Neuronal stem cell (in vitro differentiated cells): ENCODE results near the gene IPO9.

Experiments
- DNase-seq: peaks from one replicate; pipeline ENCODE4 v3.0.0-alpha.2; 2013; ENCODE audit warnings: low spot score
- H2AFZ ChIP-seq: one replicate; pipeline ENCODE4 v1.6.1; 2013; ENCODE audit warnings: mild to moderate bottlenecking, low read length, inconsistent platforms
- H2AK5ac ChIP-seq: 2 replicates; pipeline ENCODE4 v1.6.1; 2013; ENCODE audit warnings: low read depth, mild to moderate bottlenecking, inconsistent platforms, low read length, moderate library complexity, mixed read lengths
- H2BK120ac ChIP-seq: 2 replicates; pipeline ENCODE4 v1.6.1; 2013; ENCODE audit warnings: low read depth, mild to moderate bottlenecking, inconsistent platforms, low read length, moderate library complexity, mixed read lengths
- H2BK12ac ChIP-seq: one replicate; pipeline ENCODE4 v1.6.1; 2013; ENCODE audit warnings: low read length, inconsistent platforms
- H2BK15ac ChIP-seq: 2 replicates; pipeline ENCODE4 v1.6.1; 2013; ENCODE audit warnings: mild to moderate bottlenecking, low read length, inconsistent platforms, mixed read lengths
- H2BK5ac ChIP-seq: one replicate; pipeline ENCODE4 v1.6.1; 2013; ENCODE audit warnings: inconsistent platforms, mild to moderate bottlenecking, low read length, moderate library complexity
- H3K14ac ChIP-seq: one replicate; pipeline ENCODE4 v1.6.1; 2013; ENCODE audit warnings: low read length, inconsistent platforms
- H3K18ac ChIP-seq: 2 replicates; pipeline ENCODE4 v1.6.1; 2013; ENCODE audit warnings: low read length, inconsistent platforms
- H3K23ac ChIP-seq: 2 replicates; pipeline ENCODE4 v1.6.1; 2013; ENCODE audit warnings: low read depth, mild to moderate bottlenecking, mixed read lengths, low read length, inconsistent platforms; ENCODE audit not compliant: poor library complexity
- H3K27ac ChIP-seq: replicated peaks from 3 replicates; pipeline ENCODE4 v1.5.1; 2013; ENCODE audit warnings: low read length, inconsistent platforms
- H3K27me3 ChIP-seq, 3 experiments: 2 replicates each; pipeline ENCODE4 v1.6.1; 2013; ENCODE audit warnings: low read length in 3 of 3, mild to moderate bottlenecking in 2 of 3, inconsistent platforms in 1 of 3, low read depth in 1 of 3, mixed read lengths in 1 of 3, moderate library complexity in 1 of 3; ENCODE audit not compliant: control insufficient read depth in 3 of 3, insufficient read depth in 3 of 3
- H3K36me3 ChIP-seq, 2 donors: replicated peaks in 1 of 2; 2 replicates each; pipeline ENCODE4 v1.6.1; 2013; ENCODE audit warnings: low read length in 2 of 2; ENCODE audit not compliant: control insufficient read depth in 2 of 2, insufficient read depth in 2 of 2
- H3K4ac ChIP-seq: 2 replicates; pipeline ENCODE4 v1.6.1; 2013; ENCODE audit warnings: inconsistent platforms, mild to moderate bottlenecking, low read length, moderate library complexity
- H3K4me1 ChIP-seq, 2 donors: 1 replicate in 1 of 2; 2 replicates in 1 of 2; pipeline ENCODE4 v1.6.1; 2013; ENCODE audit warnings: low read length in 2 of 2, low read depth in 1 of 2; ENCODE audit not compliant: control insufficient read depth in 2 of 2, insufficient read depth in 1 of 2
- H3K4me2 ChIP-seq: one replicate; pipeline ENCODE4 v1.6.1; 2013; ENCODE audit warnings: mild to moderate bottlenecking, low read length, inconsistent platforms; ENCODE audit not compliant: insufficient read depth, poor library complexity, severe bottlenecking
- H3K4me3 ChIP-seq, 2 donors: 2 replicates each; pipeline ENCODE4 v1.5.1; 2013; ENCODE audit warnings: low read length in 2 of 2, mild to moderate bottlenecking in 2 of 2, inconsistent platforms in 1 of 2, moderate library complexity in 1 of 2
- H3K79me1 ChIP-seq: one replicate; pipeline ENCODE4 v1.6.1; 2013; ENCODE audit warnings: low read depth, mild to moderate bottlenecking, inconsistent platforms, low read length, moderate library complexity
- H3K9ac ChIP-seq: one replicate; pipeline ENCODE4 v1.6.1; 2013; ENCODE audit warnings: mild to moderate bottlenecking, low read depth, low read length, inconsistent platforms; ENCODE audit not compliant: poor library complexity
- H3K9me3 ChIP-seq, 2 donors: replicated peaks in 1 of 2; 2 replicates each; pipeline versions ENCODE3 to v1.6.1; 2013; ENCODE audit warnings: low read length in 2 of 2, mild to moderate bottlenecking in 2 of 2, inconsistent platforms in 1 of 2, low read depth in 1 of 2, mixed read lengths in 1 of 2, moderate library complexity in 1 of 2; ENCODE audit not compliant: control insufficient read depth in 2 of 2, insufficient read depth in 1 of 2
- H4K8ac ChIP-seq: one replicate; pipeline ENCODE4 v1.6.1; 2013; ENCODE audit warnings: low read depth, mild to moderate bottlenecking, inconsistent platforms, low read length, moderate library complexity
- H4K91ac ChIP-seq: one replicate; pipeline ENCODE4 v1.6.1; 2013; ENCODE audit warnings: low read length, low read depth, mild to moderate bottlenecking, inconsistent platforms; ENCODE audit not compliant: poor library complexity
- WGBS, 2 donors: extraction: QIAGEN DNeasy Blood & Tissue Kit; methylation state at CpG; one replicate each; pipeline ENCODE4 v1.1.7; 2013; ENCODE audit warnings: missing lambda C conversion rate in 2 of 2, mixed read lengths in 1 of 2; ENCODE audit not compliant: insufficient read length in 2 of 2, insufficient replicate concordance in 1 of 2; ENCODE audit errors: extremely low coverage in 2 of 2; 5-methylcytosine and 5-hydroxymethylcytosine counted together

The IPO9 gene

GRCh38 chr1:201925301-201925567 is 96.3 kb downstream of the IPO9 start:
- no peak overlapping the region for H3K27ac ChIP-seq
- no peak overlapping the region for H3K4me3 ChIP-seq
- H3K79me1 ChIP-seq, result no peaks in the 10 kb centered on the region
- no peak overlapping the region for H2AK5ac ChIP-seq
- H3K4me1 ChIP-seq, result no peaks in the 10 kb centered on the region
- no peak overlapping the region for H3K18ac ChIP-seq
- no peak overlapping the region for H3K23ac ChIP-seq
- no peak overlapping the region for H2AFZ ChIP-seq
- no peak overlapping the region for H2BK5ac ChIP-seq
- no CpG with 5 or more reads among the region's 2 CpGs for WGBS, 2 donors
- no peak overlapping the region for H2BK15ac ChIP-seq
- no peak overlapping the region for H3K14ac ChIP-seq
- H3K9me3 ChIP-seq, result no peaks in the 10 kb centered on the region
- H2BK120ac ChIP-seq, result no peak overlapping the region
- no peak overlapping the region for H3K9ac ChIP-seq
- no peak overlapping the region for H4K8ac ChIP-seq
- peaks cover 0 to 15% (median 1%) of the 10 kb centered on the region in 3 experiments for H3K27me3 ChIP-seq
- H4K91ac ChIP-seq, result no peak overlapping the region
- H3K36me3 ChIP-seq, result no peaks in the 10 kb centered on the region
- no peak overlapping the region for H3K4ac ChIP-seq
- DNase-seq, result no peak
- no peak overlapping the region for H2BK12ac ChIP-seq
- no peak overlapping the region for H3K4me2 ChIP-seq

DNA sequence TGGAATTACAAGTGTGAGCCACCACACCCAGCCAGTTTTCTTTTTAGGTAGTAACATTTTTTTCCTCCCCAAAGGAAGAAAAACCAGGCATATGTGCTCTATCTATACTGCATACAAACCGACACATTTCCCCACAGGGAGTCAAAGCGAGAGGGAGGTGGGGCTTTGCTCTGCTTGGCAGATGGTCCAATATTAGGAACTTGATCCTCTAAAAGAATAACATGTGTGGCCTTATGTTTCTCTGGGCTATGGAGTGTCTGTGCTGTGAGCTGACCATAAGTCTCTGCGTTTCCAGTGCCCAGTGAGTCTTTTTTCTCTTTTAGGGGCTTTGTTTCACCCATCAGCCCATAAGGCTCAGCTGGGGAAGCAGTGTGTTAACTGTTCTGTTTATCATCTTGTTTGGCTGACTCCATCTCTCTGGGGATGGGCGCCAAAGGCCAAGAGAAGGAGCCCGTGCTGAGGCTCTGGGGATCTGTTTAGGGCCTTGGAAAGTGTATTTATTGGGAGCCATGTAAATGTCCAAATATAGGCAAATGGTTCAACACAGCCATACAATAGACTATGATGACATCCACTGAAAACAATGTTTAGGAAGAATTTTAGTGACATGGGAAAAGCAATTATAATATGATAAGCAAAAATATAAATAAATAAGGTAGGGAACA is 97.2 kb downstream of the IPO9 start:
- no peak overlapping the region for H2AK5ac ChIP-seq
- H3K36me3 ChIP-seq, result no peaks in the 10 kb centered on the region
- no peak overlapping the region for H4K91ac ChIP-seq
- no peak overlapping the region for H3K27ac ChIP-seq
- no peak overlapping the region for H2BK12ac ChIP-seq
- no peak for DNase-seq
- H2BK5ac ChIP-seq, result no peak overlapping the region
- H3K4ac ChIP-seq, result no peak overlapping the region
- H2BK120ac ChIP-seq, result no peak overlapping the region
- no peaks in the 10 kb centered on the region for H3K4me1 ChIP-seq
- H2AFZ ChIP-seq, result no peak overlapping the region
- no peak overlapping the region for H3K9ac ChIP-seq
- no peak overlapping the region for H4K8ac ChIP-seq
- H3K79me1 ChIP-seq, result no peaks in the 10 kb centered on the region
- H3K14ac ChIP-seq, result no peak overlapping the region
- no peak overlapping the region for H3K18ac ChIP-seq
- no peak overlapping the region for H2BK15ac ChIP-seq
- WGBS, 2 donors, result no CpG with 5 or more reads among the region's 5 CpGs
- H3K23ac ChIP-seq, result no peak overlapping the region
- H3K9me3 ChIP-seq, result no peaks in the 10 kb centered on the region
- peaks cover 0 to 23% (median 1%) of the 10 kb centered on the region in 3 experiments for H3K27me3 ChIP-seq
- no peak overlapping the region for H3K4me3 ChIP-seq
- no peak overlapping the region for H3K4me2 ChIP-seq

- Histone ChIP-seq H3K23ac (no peak overlapping the region), H2BK12ac (no peak overlapping the region), H3K4ac (no peak overlapping the region), H2BK5ac (no peak overlapping the region), H2AK5ac (no peak overlapping the region), H3K18ac (no peak overlapping the region), H3K27me3 (peaks cover 0 to 28% (median 1%) of the 10 kb centered on the region in 3 experiments), H3K4me2 (no peak overlapping the region), H3K79me1 (no peaks in the 10 kb centered on the region), H4K91ac (no peak overlapping the region), H4K8ac (no peak overlapping the region), H3K9me3 (peaks cover 0 to 3% of the 10 kb centered on the region in 2 donors), H3K36me3 (no peaks in the 10 kb centered on the region), H3K4me3 (no peak overlapping the region), H2BK15ac (no peak overlapping the region), H3K14ac (no peak overlapping the region), H3K27ac (no peak overlapping the region), H3K4me1 (no peaks in the 10 kb centered on the region), H2BK120ac (no peak overlapping the region), H3K9ac (no peak overlapping the region), H2AFZ (no peak overlapping the region)
- no peak for DNase-seq
- no CpG with 5 or more reads among the region's 3 CpGs for WGBS, 2 donors
Observed at GRCh38 chr1:201928266-201928665, 99.3 kb downstream of the IPO9 start.

DNA sequence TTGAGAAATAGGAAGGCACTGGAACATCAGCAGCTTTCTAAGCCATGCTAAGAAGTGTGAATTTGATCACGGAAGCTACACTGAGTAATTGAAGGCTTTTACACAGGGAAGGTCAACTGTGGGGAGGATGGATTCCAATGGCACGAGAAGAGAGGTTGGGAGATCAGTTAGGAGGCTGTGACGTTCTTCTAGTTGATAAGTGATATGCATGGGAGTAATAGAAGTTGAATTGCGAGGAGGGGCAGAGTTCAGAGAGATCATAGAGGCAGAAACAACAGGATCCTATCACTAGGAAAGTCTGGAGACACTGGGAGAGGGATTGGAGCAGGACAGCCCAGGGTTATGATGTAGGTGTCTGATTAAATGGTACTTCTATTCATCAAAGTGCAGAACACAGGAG is 101.2 kb downstream of the IPO9 start:
- H2BK120ac ChIP-seq, result no peak overlapping the region
- H3K27ac ChIP-seq, result no peak overlapping the region
- no peak overlapping the region for H3K14ac ChIP-seq
- no peak overlapping the region for H3K9ac ChIP-seq
- H3K79me1 ChIP-seq, result no peaks in the 10 kb centered on the region
- no peak overlapping the region for H3K4me3 ChIP-seq
- no peak overlapping the region for H2BK5ac ChIP-seq
- H4K8ac ChIP-seq, result no peak overlapping the region
- no CpG with 5 or more reads among the region's 4 CpGs for WGBS, 2 donors
- no peak overlapping the region for H3K4ac ChIP-seq
- H3K36me3 ChIP-seq, result no peaks in the 10 kb centered on the region
- H3K23ac ChIP-seq, result no peak overlapping the region
- H3K18ac ChIP-seq, result no peak overlapping the region
- H3K9me3 ChIP-seq, result peaks cover 0 to 3% of the 10 kb centered on the region in 2 donors
- H2AK5ac ChIP-seq, result no peak overlapping the region
- no peak overlapping the region for H3K4me2 ChIP-seq
- H2BK15ac ChIP-seq, result no peak overlapping the region
- no peak overlapping the region for H4K91ac ChIP-seq
- peaks cover 0 to 31% (median 1%) of the 10 kb centered on the region in 3 experiments for H3K27me3 ChIP-seq
- no peak overlapping the region for H2BK12ac ChIP-seq
- DNase-seq, result no peak
- no peak overlapping the region for H2AFZ ChIP-seq
- H3K4me1 ChIP-seq, result peaks cover 3 to 5% of the 10 kb centered on the region in 2 donors
